Stimulated activated CD4-positive, alpha-beta T cell treated with anti-CD3 and anti-CD28 coated beads, Interleukin-2, amount 100 ng/mL, for 4 hours (primary cell): ENCODE data around the gene AMT.

Source experiments
- DNase-seq: peaks from one replicate; pipeline ENCODE4 v3.0.0-alpha.2; 2020; ENCODE audit warnings: low read depth

Gene AMT, protein sequence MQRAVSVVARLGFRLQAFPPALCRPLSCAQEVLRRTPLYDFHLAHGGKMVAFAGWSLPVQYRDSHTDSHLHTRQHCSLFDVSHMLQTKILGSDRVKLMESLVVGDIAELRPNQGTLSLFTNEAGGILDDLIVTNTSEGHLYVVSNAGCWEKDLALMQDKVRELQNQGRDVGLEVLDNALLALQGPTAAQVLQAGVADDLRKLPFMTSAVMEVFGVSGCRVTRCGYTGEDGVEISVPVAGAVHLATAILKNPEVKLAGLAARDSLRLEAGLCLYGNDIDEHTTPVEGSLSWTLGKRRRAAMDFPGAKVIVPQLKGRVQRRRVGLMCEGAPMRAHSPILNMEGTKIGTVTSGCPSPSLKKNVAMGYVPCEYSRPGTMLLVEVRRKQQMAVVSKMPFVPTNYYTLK

DNA sequence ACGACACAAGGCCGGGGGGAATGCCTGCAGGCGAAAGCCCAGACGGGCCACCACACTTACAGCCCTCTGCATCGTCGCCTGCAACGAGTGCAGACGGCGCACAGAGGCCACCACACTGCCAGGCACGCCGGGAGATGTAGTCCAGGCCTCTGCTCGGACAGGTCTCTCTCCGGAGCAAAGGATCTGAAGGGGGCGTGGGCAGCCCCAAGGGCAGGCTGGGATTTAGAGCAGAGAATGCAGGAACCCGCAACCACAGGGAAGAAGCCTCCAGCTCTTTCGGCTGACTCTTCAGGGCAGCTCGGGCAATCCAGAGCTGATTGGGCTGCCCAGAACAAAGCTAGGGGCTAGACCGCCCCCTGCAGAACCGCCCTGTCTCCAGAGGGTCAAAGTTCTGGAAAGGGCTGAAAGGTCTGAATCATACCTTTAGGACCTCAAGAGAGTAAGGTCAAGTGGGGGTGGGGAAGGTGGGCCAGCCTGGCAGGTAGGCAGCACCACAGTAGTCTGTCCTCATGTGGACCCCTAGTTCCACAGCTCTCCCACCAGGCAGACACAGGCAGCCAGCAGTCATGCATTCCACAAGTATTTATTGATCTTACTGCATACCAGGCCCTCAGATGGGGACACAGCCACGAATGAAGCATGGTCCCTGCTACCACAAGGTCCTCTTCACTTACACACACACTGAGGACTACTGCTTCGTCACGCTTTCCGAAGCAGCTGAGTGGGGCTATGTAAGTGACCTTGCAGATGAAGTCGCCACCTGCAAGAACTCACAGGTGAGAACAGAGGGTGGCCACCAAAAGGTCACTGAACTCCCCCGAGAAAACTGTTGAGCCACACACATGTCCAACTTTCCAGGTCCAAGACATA, at the start of gene AMT:
TSS of gene AMT (minus strand) at position 95 of the 870 bp plus-strand sequence. CDS start at position 72, 23 bp downstream.
- DNase-seq, result no peak

DNA sequence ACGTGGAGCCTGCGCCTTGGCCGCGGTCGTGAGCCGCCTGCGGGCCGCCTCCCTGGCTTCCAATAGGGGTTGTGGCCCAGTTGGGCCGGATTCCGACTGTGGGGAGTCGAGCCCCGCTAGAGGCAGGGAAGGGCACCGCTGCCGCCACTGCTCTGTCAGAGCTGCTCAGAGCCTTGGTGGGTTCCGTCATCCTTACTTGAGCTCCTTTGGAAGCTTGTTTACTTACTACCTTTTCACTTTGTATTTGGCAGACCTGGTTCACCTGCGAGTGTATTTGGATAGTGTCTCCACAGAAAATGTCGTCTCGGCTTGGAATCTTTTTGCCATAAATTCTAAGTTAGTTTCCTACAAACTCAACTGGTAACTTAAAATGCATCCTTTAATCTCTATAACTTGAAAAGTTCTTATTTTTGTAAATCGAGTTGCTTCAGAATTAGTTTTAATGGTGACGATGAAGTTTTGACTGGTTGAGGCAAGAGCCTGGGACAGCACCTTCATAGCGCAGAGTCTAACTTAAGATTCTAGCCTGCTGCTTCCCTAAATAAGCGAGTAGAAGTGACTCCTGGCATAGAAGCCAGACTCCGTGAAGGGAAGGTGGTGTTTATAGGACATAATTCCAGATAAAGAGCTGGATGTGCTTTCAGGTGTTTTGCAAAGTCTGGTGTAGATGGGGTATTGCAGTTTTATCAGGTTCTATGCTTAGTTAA, 48.6 kb upstream of the AMT start:
- no peak for DNase-seq

DNA sequence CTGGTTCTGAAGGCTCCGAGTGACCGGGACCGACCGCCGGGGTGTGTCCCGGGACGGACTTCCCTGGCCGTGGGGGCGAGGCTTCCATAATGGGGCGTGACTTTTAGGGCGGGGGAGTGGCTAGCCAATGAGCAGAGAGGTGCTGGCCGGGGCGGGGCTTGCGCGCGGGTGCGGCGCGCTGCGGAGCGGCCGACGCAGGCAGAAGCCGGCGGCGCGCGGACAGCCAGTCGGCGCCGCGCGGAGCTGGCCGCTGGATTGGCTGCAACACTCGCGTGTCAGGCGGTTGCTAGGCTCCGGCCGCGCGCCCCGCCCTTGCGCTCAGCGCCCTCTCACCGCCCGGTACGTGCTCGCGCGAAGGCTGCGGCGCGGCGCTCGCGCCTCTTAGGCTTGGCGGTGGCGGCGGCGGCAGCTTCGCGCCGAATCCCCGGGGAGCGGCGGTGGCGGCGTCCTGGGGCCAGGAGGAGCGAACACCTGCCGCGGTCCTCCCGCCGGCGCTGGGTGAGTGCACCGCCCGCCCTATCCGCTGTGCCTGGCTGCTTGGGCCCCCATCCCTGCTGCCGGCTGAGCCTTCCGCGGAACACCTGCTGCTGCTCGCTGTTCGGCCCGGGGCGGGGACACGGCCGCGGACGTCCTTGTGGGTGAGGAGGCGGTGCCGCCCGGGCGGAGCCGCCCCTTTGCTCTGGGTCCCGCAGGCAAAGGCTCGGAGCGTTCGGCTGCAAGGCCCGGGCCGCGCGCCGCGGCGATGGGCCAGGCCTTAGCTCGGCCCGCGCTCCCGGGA, 47.9 kb upstream of the AMT start, which contains the start of gene DAG1:
TSS of gene DAG1 (plus strand) at position 332 of the 778 bp plus-strand sequence. CDS start 40,268 bp downstream, outside the sequence.
- DNase-seq, result peak; percentile 89

DNA sequence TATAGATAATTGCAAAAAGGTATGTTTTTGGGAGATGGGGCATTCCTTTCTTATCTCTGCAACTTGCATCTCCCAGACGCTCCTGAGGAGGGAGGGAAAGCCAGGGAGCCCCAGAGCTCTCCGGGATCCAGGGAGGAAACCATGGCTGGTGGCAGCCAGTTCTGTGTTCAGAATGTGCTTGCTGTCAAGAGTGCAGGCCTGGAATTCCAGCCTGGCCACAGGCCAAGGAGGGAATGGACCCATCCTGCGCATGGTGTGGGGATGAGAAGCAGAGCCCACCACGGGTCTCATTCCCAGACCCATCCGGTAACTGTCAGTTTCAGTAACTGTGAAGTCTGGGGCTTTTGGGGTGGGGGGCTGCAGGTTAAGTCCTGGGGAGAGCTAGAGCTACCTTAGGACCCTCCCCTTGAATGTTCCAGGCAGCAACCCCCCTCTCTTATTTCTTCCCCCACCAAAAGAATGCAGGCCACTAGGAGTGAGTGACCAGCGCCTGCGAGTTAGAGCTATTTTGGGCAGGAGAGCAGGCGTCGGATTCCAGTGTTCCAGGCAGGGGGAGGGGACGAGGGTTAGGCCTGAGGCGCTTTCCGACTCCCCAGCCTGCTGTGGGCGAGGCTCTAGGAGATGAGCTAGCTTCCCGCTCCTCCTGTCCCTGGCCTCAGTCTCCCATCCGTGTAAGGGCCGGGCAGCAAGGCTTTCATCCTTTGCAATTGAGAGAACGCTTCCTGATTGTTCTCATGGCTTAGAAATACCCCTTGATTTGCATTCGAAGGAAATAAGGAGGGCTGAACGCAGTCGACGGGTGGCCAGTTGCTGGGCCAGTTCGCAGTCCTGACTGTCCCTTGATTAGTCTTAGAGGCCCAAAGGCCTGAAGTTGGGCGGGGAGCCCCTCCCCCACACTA, 47.0 kb upstream of the AMT start:
- no peak for DNase-seq

DNA sequence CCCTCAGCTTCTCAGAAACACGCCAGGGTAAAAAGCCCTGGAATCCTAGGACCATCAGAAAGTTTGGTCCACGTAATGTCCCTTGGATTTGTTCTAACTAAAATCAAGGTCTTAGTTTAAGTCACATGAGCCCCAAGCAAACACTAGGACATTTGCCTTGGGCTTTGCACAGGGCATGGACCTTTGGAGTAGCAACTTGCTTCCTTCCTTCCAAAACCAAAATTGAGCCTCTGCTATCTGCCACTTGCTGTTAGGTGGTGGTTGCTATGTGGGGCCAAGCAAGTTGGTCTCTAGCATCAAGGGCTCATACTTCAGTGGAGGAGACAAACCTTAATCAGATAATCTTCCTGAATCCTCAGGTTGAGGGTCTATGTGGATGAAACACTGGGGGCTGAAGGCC, 43.8 kb upstream of the AMT start:
- no peak for DNase-seq

DNA sequence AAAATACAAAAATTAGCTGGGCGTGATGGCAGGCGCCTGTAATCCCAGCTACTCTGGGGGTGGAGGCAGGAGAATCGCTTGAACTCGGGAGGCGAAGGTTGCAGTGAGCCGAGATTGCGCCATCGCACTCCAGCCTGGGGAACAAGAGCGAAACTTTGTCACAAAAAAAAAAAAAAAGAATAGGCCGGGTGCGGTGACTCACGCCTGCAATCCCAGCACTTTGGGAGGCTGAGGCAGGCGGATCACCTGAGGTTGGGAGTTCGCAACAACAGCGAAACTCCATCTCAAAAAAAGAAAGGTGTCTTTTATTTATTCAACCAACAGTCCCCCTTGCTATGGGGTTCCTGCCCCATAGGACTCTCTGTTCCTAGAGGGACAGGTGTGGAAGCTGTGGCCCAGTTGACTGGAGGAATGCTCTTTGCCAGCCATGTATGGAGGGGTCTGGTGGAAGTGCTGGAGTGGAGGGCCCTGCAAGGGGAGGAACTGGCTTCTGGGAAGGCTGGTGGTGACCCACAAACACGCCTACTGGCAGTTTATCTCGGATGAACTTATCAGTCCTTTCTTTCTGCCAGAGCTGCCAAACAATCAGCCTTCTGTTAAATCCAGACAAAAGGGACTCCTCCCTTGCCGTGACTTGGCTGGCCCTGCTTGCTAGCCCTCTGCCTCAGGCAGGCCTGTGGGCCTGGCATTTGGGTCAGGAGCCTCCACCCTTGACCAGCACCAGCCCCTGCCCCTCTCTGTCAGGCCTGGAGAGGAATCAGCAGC, 43.2 kb upstream of the AMT start:
- DNase-seq, result no peak

DNA sequence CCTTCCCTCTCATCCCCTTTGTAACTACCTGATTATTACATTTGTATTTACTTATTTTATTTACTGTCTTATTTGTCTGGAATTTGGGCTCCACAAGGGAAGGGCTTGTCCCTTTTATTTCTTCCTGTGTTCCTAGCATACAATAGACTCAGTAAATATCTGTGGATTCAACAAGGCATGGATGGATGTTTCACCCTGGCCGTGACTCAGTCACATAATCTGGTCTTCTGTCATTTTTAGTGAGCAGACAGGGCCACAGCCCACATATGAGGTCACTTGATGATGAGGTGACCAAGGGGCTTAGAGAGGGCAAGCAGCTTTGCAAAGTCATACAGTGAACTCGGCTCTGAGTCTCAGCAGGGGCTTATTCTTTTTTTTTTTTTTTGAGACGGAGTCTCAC, 39.9 kb upstream of the AMT start:
- no peak for DNase-seq

DNA sequence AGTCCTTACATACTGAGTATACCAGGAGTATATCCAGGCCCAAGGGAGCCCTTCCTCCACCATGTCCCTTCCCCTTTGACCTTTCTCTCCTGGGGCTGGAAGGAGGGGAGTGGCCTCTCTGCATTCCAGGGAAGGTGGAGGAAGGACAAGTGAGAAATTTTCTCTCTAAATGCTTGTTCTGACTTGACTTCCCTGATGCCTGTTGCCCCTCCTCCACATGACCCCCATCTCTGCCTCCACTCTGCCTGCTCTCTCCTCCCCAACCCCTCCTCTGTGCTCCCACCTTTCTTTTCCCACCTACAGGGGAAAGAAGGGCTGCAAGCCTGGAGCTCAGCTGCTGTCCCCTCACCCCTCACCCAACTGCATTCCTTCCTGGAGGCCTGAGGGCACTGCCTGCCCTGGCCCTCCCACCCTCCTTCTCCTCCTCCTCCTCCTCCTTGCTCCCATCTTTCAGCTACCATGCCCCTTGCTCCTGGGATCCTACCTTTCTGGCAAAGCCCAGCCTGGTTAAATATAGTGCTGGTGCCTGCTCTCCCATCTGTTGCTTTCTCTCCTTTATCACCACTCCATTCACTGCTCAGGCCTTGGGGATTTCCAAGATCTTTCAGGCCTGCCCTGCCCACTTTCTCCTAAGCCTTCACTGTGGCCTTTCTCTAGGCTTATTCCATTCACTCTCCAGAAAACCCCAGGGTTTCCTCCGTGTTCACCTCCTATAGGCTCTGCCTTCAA, 39.3 kb upstream of the AMT start:
- no peak for DNase-seq

DNA sequence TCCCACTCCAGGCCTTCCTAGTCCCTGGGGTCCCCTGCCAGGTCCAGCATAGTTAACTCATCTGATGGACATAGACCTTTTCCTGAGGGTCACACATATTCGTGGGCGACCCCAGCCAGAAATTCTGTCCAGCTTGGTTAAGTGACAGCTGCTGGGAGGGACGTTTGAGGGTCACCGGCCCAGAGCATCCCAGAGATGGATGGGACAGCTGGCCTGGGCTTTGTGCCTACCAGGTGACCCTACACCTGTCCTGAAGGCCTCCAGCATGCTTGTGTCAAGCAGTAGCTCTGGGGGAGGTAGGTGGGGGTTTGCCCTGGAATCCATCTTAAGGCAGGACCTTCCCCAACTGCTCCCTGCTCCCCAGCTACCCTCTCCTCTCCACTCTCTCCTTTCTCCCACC, 38.7 kb upstream of the AMT start:
- DNase-seq, result no peak

DNA sequence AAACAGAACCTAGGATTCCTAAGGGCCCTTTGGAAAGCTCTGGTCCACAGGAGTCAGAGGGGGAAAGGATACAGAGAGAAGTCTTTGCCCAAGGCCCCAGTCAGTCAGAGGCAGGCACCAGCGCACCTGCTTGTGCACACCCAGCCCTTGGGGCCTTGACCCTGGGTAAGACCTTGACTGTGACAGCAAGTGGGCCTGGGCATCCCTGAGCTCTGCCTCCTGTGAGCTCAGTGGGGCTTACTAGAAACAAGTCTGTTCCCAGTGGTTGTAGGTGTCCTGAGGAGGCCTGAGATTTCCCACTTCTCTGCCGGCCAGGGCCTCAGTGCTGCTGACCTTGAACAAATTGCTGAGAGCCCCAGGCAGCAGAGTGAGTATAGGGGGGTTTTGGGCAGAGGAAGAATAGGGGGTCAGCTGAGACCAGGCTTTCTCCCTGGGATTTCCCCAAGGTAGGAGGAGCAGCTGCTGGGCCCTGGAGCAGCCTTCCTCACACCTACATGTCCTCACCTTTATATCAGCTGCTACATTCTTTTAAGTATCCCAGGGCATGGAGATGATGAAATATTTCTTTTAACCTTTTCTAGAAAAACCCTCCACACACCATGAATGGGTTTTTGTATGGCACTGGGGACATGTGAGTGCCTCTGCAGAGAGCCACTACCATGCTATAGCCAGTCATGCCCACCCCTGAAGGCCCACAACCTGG, 38.1 kb upstream of the AMT start:
- no peak for DNase-seq

DNA sequence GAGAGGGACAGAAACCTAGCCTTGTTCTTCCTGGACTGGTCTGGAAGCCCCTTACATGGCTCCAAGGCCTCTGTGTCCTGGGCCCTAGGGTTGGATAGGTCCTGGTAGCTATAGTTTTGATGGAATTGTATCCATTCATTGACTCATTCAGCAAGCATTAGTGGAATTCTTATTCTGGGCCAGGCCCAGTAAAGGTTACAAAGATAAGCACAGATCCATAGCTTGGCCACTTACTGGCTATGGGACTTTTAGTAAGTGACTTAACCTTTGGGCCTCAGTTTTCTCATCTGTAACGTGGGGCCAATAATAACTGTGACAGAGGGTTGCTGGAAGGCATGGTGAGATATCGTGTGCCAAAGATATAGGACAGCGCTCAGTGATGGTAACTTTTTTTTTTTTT, 34.2 kb upstream of the AMT start:
- DNase-seq, result no peak

DNA sequence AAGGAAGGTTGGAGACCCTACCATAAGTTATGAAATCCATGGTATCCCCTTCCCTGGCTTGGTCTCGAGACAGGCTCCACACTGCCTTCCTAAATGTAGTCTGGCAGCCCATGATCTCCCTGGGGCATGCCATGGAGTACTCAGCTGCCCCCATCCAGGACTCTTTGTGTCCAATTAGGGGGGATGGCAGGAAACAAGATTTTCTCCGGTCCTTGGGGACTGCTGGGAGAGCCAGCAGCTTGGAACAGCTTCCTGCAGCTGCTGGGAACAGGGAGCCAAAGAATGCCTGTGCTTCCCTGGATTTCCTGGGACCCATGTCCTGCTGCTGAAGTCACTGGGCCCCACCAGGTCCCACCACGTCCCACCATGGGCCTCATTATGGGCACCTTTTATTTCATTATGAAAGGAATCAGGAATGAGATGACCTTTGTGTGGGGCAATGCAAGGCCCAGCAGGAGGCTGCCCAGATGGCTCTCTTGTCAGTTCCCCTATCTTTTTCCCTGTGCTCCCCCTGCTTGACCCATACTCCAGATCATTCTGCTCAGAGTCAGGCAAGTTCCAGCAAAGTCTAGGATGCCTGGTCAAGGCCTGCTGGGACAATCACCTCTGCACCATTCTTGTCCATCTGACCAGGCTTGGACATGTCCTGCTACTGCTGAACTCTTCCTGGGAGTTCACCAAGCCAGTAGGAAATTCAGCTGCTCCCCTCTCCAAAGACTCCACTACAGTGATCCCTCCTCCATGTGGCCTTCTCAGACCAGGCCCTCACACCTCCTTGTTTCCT, 32.8 kb upstream of the AMT start:
- no peak for DNase-seq

DNA sequence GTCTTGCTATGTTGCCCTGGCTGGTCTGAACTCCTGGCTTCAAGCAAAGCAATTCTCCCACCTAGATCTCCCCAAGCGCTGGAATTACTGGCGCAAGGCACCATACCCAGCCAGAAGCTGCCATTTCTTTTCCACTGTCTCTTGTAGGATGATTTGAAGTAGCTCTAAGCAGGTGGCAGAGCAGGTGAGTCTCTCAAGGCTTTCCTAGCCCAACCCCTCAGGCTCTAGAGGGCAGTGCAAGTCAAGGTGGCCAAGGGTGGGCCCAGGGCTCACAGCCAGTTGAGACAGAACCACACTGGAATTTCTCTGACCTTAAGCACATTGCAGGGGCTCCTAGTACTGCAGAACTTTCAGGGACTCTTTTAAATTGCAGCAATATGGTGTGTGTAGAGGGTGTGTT, 32.2 kb upstream of the AMT start:
- DNase-seq, result no peak

DNA sequence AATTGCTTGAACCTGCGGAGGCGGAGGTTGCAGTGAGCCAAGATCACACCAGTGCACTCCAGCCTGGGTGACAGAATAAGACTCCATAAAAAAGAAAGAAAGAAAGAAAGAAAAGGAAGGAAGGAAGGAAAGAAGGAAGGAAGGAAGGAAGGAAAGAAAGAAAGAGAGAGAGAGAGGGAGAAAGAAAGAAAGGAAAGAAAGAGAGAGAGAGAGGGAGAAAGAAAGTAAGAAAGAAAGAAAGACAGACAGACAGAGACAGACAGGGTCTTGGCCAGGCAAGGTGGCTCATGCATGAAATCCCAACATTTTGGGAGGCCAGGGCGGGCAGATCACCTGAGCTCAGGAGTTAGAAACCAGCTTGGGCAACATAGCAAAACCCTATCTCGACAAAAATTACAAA, 31.3 kb upstream of the AMT start:
- no peak for DNase-seq

DNA sequence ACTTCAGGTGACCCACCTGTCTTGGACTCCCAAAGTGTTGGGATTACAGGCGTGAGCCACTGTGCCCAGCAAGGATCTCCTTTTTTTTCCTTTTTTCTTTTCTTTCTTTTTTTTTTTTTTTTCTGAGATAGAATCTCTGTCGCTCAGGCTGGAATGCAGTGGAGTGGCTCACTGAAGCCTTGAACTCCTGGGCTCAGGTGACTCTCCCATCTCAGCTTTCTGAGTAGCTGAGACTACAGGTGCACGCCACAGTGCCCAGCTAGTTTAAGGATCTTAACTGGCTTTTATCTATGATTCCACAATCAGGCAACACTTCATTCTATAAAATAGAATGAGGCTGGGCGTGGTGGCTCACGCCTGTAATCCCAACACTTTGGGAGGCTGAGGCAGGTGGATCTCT, 23.1 kb upstream of the AMT start:
- no peak for DNase-seq

DNA sequence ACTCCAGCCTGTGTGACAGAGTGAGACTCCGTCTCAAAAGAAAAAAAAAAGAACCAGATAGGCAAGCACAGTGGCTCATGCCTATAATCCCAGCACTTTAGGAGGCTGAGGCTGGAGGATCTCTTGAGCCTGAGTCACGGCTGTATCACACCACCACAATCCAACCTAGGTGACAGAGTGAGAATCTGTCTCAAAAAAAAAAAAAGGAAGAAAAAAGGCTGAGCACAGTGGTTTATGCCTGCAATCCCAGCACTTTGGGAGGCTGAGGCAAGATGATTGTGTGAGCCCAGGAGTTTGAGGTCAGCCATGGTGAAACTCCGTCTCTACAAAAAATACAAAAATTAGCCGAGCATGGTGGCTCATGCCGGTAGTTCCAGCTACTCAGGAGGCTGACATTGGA, 12.5 kb upstream of the AMT start:
- DNase-seq, result no peak

DNA sequence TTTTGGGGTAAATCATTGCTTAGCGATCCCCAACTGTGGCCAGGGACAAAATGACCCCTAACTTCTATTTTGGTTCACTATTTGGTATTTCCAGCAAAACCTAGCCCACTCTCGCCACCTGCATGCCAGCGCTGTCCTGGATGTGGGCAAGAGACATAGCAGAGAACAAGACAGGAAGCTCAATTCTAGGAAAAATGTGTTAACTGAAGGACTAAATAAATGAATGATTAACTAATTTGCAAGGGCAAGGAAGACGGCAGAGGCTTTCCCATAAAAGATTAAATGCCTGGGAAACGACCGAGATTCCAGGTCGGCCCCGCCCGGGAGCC, 6.4 kb upstream of the AMT start:
- no peak for DNase-seq

DNA sequence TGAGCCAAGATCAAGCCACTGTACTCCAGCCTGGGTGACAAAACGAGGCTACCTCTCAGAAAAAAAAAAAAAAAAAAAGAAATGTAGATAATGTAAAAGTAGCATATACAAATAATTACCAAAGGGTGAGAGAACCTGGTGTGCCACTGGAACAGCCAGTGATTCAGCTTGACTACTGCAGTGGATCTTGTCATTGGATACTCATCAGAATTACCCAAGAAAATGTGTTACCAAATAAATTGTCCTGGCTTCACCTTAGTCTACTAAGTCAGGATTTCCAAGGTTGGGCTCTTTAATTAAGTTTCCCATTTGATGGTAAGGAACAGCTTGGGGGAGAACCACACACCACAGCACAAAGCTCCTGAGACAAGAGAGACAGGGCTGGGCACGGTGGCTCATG, 5.3 kb upstream of the AMT start:
- DNase-seq, result no peak
